Caco-2 (cell line): ENCODE results near the gene ALG14. TPM values are rescaled to one million over a fixed set of nuclear protein-coding genes. Genes with fewer than 3 reads are reported as not detected.

Source experiments
- BruUV-seq: library from RNA; stranded (reverse); fragments of 400-500 nt; replicated peaks from 2 replicates; lab custom pipeline; 2021; lab: Mats Ljungman, UMichigan
- CTCF ChIA-PET: fragments of 300-600 bp; sonication (Branson Sonifier 250); formaldehyde crosslinking; loops from one replicate; lab custom pipeline; 2022; ENCODE audit warnings: antibody characterized with exemption; lab: Charles Lee
- POLR2A ChIA-PET: fragments of 300-600 bp; sonication (Branson Sonifier 250); formaldehyde crosslinking; loops from one replicate; lab custom pipeline; 2022; ENCODE audit warnings: antibody characterized with exemption; lab: Charles Lee
- DNase-seq, 2 experiments: peaks; one replicate each; pipeline versions ENCODE4 v3.0.0 to v3.0.0-alpha.2; 2020 to 2022
- H3K27me3 ChIP-seq: replicated peaks from 2 replicates; pipeline ENCODE4 v1.6.0; 2011; ENCODE audit warnings: low read length; ENCODE audit not compliant: control insufficient read depth, insufficient read depth
- H3K36me3 ChIP-seq: 2 replicates; pipeline ENCODE4 v1.5.1; 2011; ENCODE audit warnings: low read length; ENCODE audit not compliant: control insufficient read depth, insufficient read depth
- H3K4me1 ChIP-seq: fragments of 250-450 bp; sonication (Bioruptor Pico); 2 replicates; pipeline ENCODE4 v1.5.1; 2020; ENCODE audit warnings: mild to moderate bottlenecking
- H3K4me3 ChIP-seq: 2 replicates; pipeline ENCODE4 v1.5.1; 2011; ENCODE audit warnings: low read depth, mild to moderate bottlenecking, control low read depth, low read length
- H3K9me3 ChIP-seq: fragments of 250-450 bp; sonication (Bioruptor Pico); 2 replicates; pipeline ENCODE4 v1.5.1; 2020; ENCODE audit warnings: mild to moderate bottlenecking, moderate library complexity
- H3K27ac Mint-ChIP-seq: one replicate; pipeline ENCODE4 v1.8.0; 2022; ENCODE audit warnings: mixed read lengths; ENCODE audit not compliant: unreplicated experiment
- H3K27me3 Mint-ChIP-seq: one replicate; pipeline ENCODE4 v1.8.0; 2022; ENCODE audit warnings: mixed read lengths; ENCODE audit not compliant: insufficient read depth, unreplicated experiment
- H3K36me3 Mint-ChIP-seq: one replicate; pipeline ENCODE4 v1.8.0; 2022; ENCODE audit warnings: mild to moderate bottlenecking, mixed read lengths; ENCODE audit not compliant: insufficient read depth, unreplicated experiment
- H3K4me1 Mint-ChIP-seq: one replicate; pipeline ENCODE4 v1.8.0; 2022; ENCODE audit warnings: low read depth, mixed read lengths; ENCODE audit not compliant: unreplicated experiment
- H3K4me3 Mint-ChIP-seq: one replicate; pipeline ENCODE4 v1.8.0; 2022; ENCODE audit warnings: mild to moderate bottlenecking, moderate library complexity, mixed read lengths; ENCODE audit not compliant: unreplicated experiment
- H3K9me3 Mint-ChIP-seq: one replicate; pipeline ENCODE4 v1.8.0; 2022; ENCODE audit warnings: mixed read lengths; ENCODE audit not compliant: unreplicated experiment
- CTCF ChIP-seq, 2 experiments: fragments of 200-600 bp in 1 of 2; IDR thresholded peaks; 1 replicate in 1 of 2; 2 replicates in 1 of 2; pipeline versions ENCODE4 v1.5.1 to v1.8.0; 2011 to 2022; ENCODE audit warnings: antibody characterized with exemption in 1 of 2, control low read depth in 1 of 2, inconsistent platforms in 1 of 2, low read depth in 1 of 2, low read length in 1 of 2, mild to moderate bottlenecking in 1 of 2, moderate library complexity in 1 of 2; ENCODE audit not compliant: insufficient read depth in 1 of 2, severe bottlenecking in 1 of 2, unreplicated experiment in 1 of 2
- intact Hi-C: fragments of 100-400 bp; cut with micrococcal nuclease; formaldehyde crosslinking; loops from one replicate; pipeline ENCODE4 v1.10.0; 2022; ENCODE audit not compliant: unreplicated experiment
- total RNA-seq: library from RNA; stranded (reverse); gene quantifications from 2 replicates; pipeline ENCODE4 v1.2.3, GENCODE V29; 2022

ALG14 gene
- total RNA-seq, 1 experiment from 2014 or later: 4.5 TPM

GRCh38 chr1:94926126-94926914, 146.4 kb downstream of the ALG14 start:
- Histone ChIP-seq H3K4me3 (peak overlapping the region; percentile 88), H3K27me3 (no peaks in the 10 kb centered on the region), H3K36me3 (no peaks in the 10 kb centered on the region), H3K4me1 (peaks cover 16% of the 10 kb centered on the region), H3K9me3 (no peaks in the 10 kb centered on the region)
- peak; percentile 34 to 38 for TF ChIP-seq CTCF (IDR thresholded peaks at IDR 0.05; ENCODE audit: insufficient read depth in 1 of 2, low read depth in 1 of 2, low read length in 1 of 2, severe bottlenecking in 1 of 2, unreplicated experiment in 1 of 2)
- peaks cover 54% of the 10 kb centered on the region for H3K36me3 Mint-ChIP-seq
- no TSS peak for BruUV-seq
- DNase-seq: peak; percentile 36 to 65
- H3K9me3 Mint-ChIP-seq: no peaks in the 10 kb centered on the region
- H3K27me3 Mint-ChIP-seq: no peaks in the 10 kb centered on the region
- ChIA-PET CTCF (interaction anchor here (1.0 to 2.3 kb wide), 4 partner anchors 16 to 115 kb away, joined by 3 to 15 read pairs (median 4); no protein-coding TSS in a partner anchor), POLR2A (no interaction called here)
- intact Hi-C loops: loop anchor here (2.0 to 5.0 kb wide), 3 partner anchors 30 to 92 kb away; no protein-coding TSS in a partner anchor
- H3K27ac Mint-ChIP-seq: peak overlapping the region; percentile 92
- H3K4me3 Mint-ChIP-seq: peak overlapping the region; percentile 88
- peaks cover 7% of the 10 kb centered on the region for H3K4me1 Mint-ChIP-seq

- Histone ChIP-seq H3K9me3 (no peaks in the 10 kb centered on the region), H3K36me3 (no peaks in the 10 kb centered on the region), H3K27me3 (no peaks in the 10 kb centered on the region), H3K4me3 (peak overlapping the region; percentile 88), H3K4me1 (peaks cover 14% of the 10 kb centered on the region)
- Mint-ChIP-seq H3K9me3 (no peaks in the 10 kb centered on the region), H3K36me3 (peaks cover 55% of the 10 kb centered on the region), H3K27ac (peak overlapping the region; percentile 92), H3K27me3 (no peaks in the 10 kb centered on the region), H3K4me3 (peak overlapping the region; percentile 88), H3K4me1 (peaks cover 7% of the 10 kb centered on the region)
- DNase-seq: peak; percentile 73 to 75
- CTCF ChIA-PET: interaction anchor here (0.9 to 1.0 kb wide), 2 partner anchors 71 to 116 kb away, joined by 3 read pairs; no protein-coding TSS in a partner anchor
- intact Hi-C loops: loop anchor here (2.0 to 5.0 kb wide), 3 partner anchors 31 to 93 kb away; no protein-coding TSS in a partner anchor
- POLR2A ChIA-PET: no interaction called here
- BruUV-seq: no TSS peak
- no peak for TF ChIP-seq CTCF (IDR thresholded peaks at IDR 0.05; ENCODE audit: insufficient read depth in 1 of 2, low read depth in 1 of 2, low read length in 1 of 2, severe bottlenecking in 1 of 2, unreplicated experiment in 1 of 2)
These were observed 147.1 kb downstream of the ALG14 start for GRCh38 chr1:94925561-94926125.

GRCh38 chr1:94925004-94925403, 147.7 kb downstream of the ALG14 start:
- Histone ChIP-seq H3K9me3 (no peaks in the 10 kb centered on the region), H3K4me3 (peak overlapping the region; percentile 88), H3K36me3 (no peaks in the 10 kb centered on the region), H3K27me3 (no peaks in the 10 kb centered on the region), H3K4me1 (peaks cover 16% of the 10 kb centered on the region)
- H3K36me3 Mint-ChIP-seq: peaks cover 59% of the 10 kb centered on the region
- no peaks in the 10 kb centered on the region for H3K27me3 Mint-ChIP-seq
- CTCF ChIA-PET: interaction anchor here (0.9 kb wide), 1 partner anchor 117 kb away, joined by 3 read pairs; no protein-coding TSS in a partner anchor
- POLR2A ChIA-PET: no interaction called here
- BruUV-seq: TSS peak; percentile 46
- H3K9me3 Mint-ChIP-seq: no peaks in the 10 kb centered on the region
- H3K4me1 Mint-ChIP-seq: peaks cover 9% of the 10 kb centered on the region
- peak overlapping the region; percentile 88 for H3K4me3 Mint-ChIP-seq
- DNase-seq: no peak
- intact Hi-C loops: loop anchor here (5.0 kb wide), 1 partner anchor 63 kb away; no protein-coding TSS in a partner anchor
- peak overlapping the region; percentile 92 for H3K27ac Mint-ChIP-seq
- TF ChIP-seq CTCF (IDR thresholded peaks at IDR 0.05; ENCODE audit: insufficient read depth in 1 of 2, low read depth in 1 of 2, low read length in 1 of 2, severe bottlenecking in 1 of 2, unreplicated experiment in 1 of 2): no peak
